Activated CD4-positive, alpha-beta T cell treated with anti-CD3 and anti-CD28 coated beads, Interleukin-2, amount 10 ng/mL, durations not matched to agents 7 days and 5 days (primary cell): ENCODE results near the gene EDA. TPM values are rescaled to one million over a fixed set of nuclear protein-coding genes. Genes with fewer than 3 reads are reported as not detected.

Experiments used
- CTCF ChIA-PET: fragments of 350-600 bp; sonication (Branson Sonifier 250); formaldehyde crosslinking; loops from one replicate; lab custom pipeline; 2021; ENCODE audit warnings: antibody characterized with exemption; lab: Charles Lee
- POLR2A ChIA-PET: fragments of 350-600 bp; sonication (Branson Sonifier 250); formaldehyde crosslinking; loops from one replicate; lab custom pipeline; 2021; ENCODE audit warnings: antibody characterized with exemption; lab: Charles Lee
- DNase-seq: peaks from one replicate; pipeline ENCODE4 v3.0.0-alpha.2; 2020
- H3K27ac Mint-ChIP-seq: one replicate; pipeline ENCODE4 v1.8.0; 2021; ENCODE audit warnings: mild to moderate bottlenecking, moderate library complexity, mixed read lengths
- H3K27me3 Mint-ChIP-seq: one replicate; pipeline ENCODE4 v1.8.0; 2021; ENCODE audit warnings: mixed read lengths
- H3K36me3 Mint-ChIP-seq: one replicate; pipeline ENCODE4 v1.8.0; 2021; ENCODE audit warnings: low read depth, mixed read lengths
- H3K4me1 Mint-ChIP-seq: one replicate; pipeline ENCODE4 v1.8.0; 2021; ENCODE audit warnings: mixed read lengths
- H3K4me3 Mint-ChIP-seq: one replicate; pipeline ENCODE4 v1.8.0; 2021; ENCODE audit warnings: mild to moderate bottlenecking, moderate library complexity, mixed read lengths
- H3K9me3 Mint-ChIP-seq: one replicate; pipeline ENCODE4 v1.8.0; 2021; ENCODE audit warnings: mixed read lengths
- microRNA-seq: library from miRNA; unstranded; fragments of <30 nt; microRNA quantifications from one replicate; pipeline ENCODE4 v1.2.0, GENCODE V29; 2021; ENCODE audit warnings: borderline microRNAs expressed, borderline replicate concordance
- total RNA-seq, 2 experiments: library from RNA; stranded (reverse); gene quantifications; one replicate each; pipeline ENCODE4 v1.2.3, GENCODE V29; 2021

EDA gene
- total RNA-seq, 2 experiments from 2014 or later: 1.4 to 1.9 TPM

DNA sequence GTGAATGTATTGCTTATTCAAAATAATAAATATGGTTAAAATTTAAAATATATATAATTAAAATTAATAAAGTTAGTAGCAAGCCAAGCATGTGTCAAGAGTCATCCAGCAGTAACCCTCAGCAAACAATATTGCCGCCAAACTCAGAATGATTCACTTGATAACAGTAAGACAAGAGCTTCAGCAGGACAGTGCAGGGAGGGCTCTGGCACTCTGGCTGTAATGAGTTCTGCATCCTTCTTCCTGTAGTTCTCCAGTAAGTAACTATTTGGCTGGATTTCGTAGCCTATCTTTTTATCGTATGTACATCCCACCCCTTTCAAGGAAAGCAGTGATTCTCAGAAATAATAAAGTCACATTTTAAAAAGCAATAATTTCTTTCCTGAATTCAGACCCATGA lies 464.0 kb downstream of the EDA start:
- CTCF ChIA-PET: no interaction called here
- H3K27me3 Mint-ChIP-seq: peaks cover 1% of the 10 kb centered on the region
- H3K27ac Mint-ChIP-seq: no peak overlapping the region
- H3K4me3 Mint-ChIP-seq: no peak overlapping the region
- POLR2A ChIA-PET: no interaction called here
- H3K4me1 Mint-ChIP-seq: no peaks in the 10 kb centered on the region
- no peak for DNase-seq
- no peaks in the 10 kb centered on the region for H3K9me3 Mint-ChIP-seq
- no peaks in the 10 kb centered on the region for H3K36me3 Mint-ChIP-seq

DNA sequence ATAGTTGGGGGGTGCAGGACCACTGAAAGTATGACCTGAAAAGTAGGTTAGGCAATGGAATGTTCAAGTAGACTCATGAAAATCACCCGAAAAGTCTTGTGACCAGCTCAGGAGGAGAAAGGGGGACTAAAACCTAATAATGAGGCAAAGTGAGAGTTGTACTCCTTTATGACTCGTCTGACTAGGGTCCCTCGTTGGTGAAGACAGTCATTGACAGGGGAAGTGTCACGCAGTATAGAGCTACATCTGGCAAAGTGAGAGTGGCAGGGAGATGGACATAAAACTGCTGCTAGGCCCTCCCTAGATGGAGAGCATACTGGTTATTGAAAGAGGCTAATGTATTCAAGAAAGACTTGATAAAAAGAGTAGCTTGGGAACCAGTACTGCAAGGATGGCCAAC lies 466.8 kb downstream of the EDA start:
- H3K27me3 Mint-ChIP-seq: peaks cover 1% of the 10 kb centered on the region
- H3K4me1 Mint-ChIP-seq: no peaks in the 10 kb centered on the region
- H3K27ac Mint-ChIP-seq: no peak overlapping the region
- H3K9me3 Mint-ChIP-seq: no peaks in the 10 kb centered on the region
- DNase-seq: no peak
- ChIA-PET CTCF (interaction anchor here (1.1 kb wide), 1 partner anchor 10 kb away, joined by 4 read pairs; no protein-coding TSS in a partner anchor), POLR2A (no interaction called here)
- no peaks in the 10 kb centered on the region for H3K36me3 Mint-ChIP-seq
- H3K4me3 Mint-ChIP-seq: no peak overlapping the region

GRCh38 chrX:70084592-70085240 lies 468.8 kb downstream of the EDA start:
- H3K4me3 Mint-ChIP-seq: no peak overlapping the region
- ChIA-PET POLR2A (no interaction called here), CTCF (interaction anchor here (2.0 kb wide), 1 partner anchor 12 kb away, joined by 4 read pairs; no protein-coding TSS in a partner anchor)
- H3K9me3 Mint-ChIP-seq: no peaks in the 10 kb centered on the region
- H3K27me3 Mint-ChIP-seq: no peaks in the 10 kb centered on the region
- no peaks in the 10 kb centered on the region for H3K36me3 Mint-ChIP-seq
- DNase-seq: no peak
- no peak overlapping the region for H3K27ac Mint-ChIP-seq
- H3K4me1 Mint-ChIP-seq: no peaks in the 10 kb centered on the region

DNA sequence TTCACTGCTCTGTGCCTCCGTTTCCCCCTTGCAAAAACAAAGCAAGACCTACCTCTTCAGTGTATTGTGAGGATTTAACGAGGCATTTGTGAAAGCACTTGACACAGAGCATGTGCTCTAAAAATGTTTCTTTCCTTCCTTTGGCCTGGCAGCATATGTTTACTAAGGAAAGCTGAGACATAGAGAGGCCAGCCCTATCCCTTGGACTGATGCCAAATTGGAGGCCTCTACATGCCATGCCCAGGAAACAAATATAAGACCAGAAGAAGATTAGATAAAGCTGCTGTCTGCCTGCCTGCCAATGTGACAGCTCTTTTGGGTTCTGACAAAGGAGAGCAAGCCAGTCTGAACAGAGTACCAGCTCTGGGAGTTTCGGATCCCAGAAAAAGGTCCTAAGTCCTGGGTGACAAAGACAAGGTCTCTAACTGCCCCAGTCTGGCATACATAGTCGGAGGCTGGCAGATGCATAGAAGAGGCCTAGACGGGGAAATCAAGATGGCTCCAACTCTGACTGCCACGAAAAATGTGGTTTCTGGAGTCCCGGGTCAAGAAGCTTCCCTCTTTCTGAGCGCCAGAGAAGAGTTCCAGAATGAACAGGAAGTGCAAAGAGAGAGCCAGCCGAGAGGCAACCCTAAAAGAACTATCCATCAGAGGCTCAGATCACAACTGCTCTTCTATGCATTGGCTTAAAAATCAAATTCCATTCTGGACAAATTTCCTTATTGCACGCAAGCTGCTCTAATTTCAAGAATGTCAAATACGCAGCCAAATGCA lies 472.1 kb downstream of the EDA start:
- CTCF ChIA-PET: no interaction called here
- DNase-seq: no peak
- no peaks in the 10 kb centered on the region for H3K4me1 Mint-ChIP-seq
- H3K9me3 Mint-ChIP-seq: no peaks in the 10 kb centered on the region
- H3K36me3 Mint-ChIP-seq: no peaks in the 10 kb centered on the region
- no peak overlapping the region for H3K27ac Mint-ChIP-seq
- H3K4me3 Mint-ChIP-seq: no peak overlapping the region
- no peaks in the 10 kb centered on the region for H3K27me3 Mint-ChIP-seq
- POLR2A ChIA-PET: no interaction called here

- CTCF ChIA-PET: interaction anchor here (0.9 kb wide), 1 partner anchor 511 kb away, joined by 3 read pairs; no protein-coding TSS in a partner anchor
- H3K4me1 Mint-ChIP-seq: no peaks in the 10 kb centered on the region
- no peaks in the 10 kb centered on the region for H3K27me3 Mint-ChIP-seq
- POLR2A ChIA-PET: no interaction called here
- H3K9me3 Mint-ChIP-seq: no peaks in the 10 kb centered on the region
- H3K27ac Mint-ChIP-seq: no peak overlapping the region
- H3K4me3 Mint-ChIP-seq: no peak overlapping the region
- no peak for DNase-seq
- no peaks in the 10 kb centered on the region for H3K36me3 Mint-ChIP-seq
Measured at GRCh38 chrX:70088751-70089150, 472.8 kb downstream of the EDA start.

Small RNA genes lying within 50 kb of the gene (microRNA-seq; reads per million reads assigned to microRNA genes)
- gene MIR676: 2.1 reads per million, percentile 5 among the genes with 10 or more reads in this experiment

Other genes starting within 250 kb of the EDA start
- under 1 TPM; 0.15 to 0.19 TPM for gene NALF2, start 111.8 kb upstream of the EDA start, total RNA-seq